HEK293 (cell line): Measurements from ENCODE around the gene ANKFN1.

ENCODE experiments used
- CTCF ChIA-PET: fragments of 350-600 bp; formaldehyde crosslinking; extraction: SDS; loops from one replicate; lab custom pipeline; 2021; ENCODE audit warnings: antibody characterized with exemption; lab: Yijun Ruan, JAX
- POLR2A ChIA-PET: fragments of 300-600 bp; formaldehyde crosslinking; extraction: SDS; loops from one replicate; lab custom pipeline; 2020; ENCODE audit warnings: antibody characterized with exemption, inconsistent platforms; lab: Yijun Ruan, JAX
- H3K27ac ChIP-seq: fragments of 200-500 bp; sonication (Bioruptor generic); 2 replicates; pipeline ENCODE4 v1.5.1; 2014; ENCODE audit warnings: low read depth, low read length, control low read depth, inconsistent platforms; ENCODE audit errors: extremely low read depth
- H3K36me3 ChIP-seq, 2 experiments: fragments of 200-500 bp in 1 of 2; sonication (Bioruptor generic) in 1 of 2; 1 replicate in 1 of 2; 2 replicates in 1 of 2; pipeline ENCODE4 v1.5.1; 2014 to 2017; ENCODE audit warnings: inconsistent platforms in 2 of 2, low read length in 2 of 2; ENCODE audit not compliant: control insufficient read depth in 2 of 2, insufficient read depth in 1 of 2
- H3K4me1 ChIP-seq: fragments of 200-500 bp; sonication (Bioruptor generic); 2 replicates; pipeline ENCODE4 v1.5.1; 2014; ENCODE audit warnings: mild to moderate bottlenecking, low read length, inconsistent platforms; ENCODE audit not compliant: control insufficient read depth, insufficient read depth
- H3K4me3 ChIP-seq: 2 replicates; pipeline ENCODE4 v1.5.1; 2011; ENCODE audit warnings: low read depth, mild to moderate bottlenecking, control low read depth, low read length, moderate library complexity
- H3K9me3 ChIP-seq: fragments of 200-500 bp; sonication (Bioruptor generic); 2 replicates; pipeline ENCODE4 v1.5.1; 2014; ENCODE audit warnings: low read depth, low read length, inconsistent platforms; ENCODE audit not compliant: control insufficient read depth, insufficient read depth
- GLI4 ChIP-seq: fragments of 450-650 bp; formaldehyde crosslinking; IDR thresholded peaks from 2 replicates; pipeline ENCODE4 v1.5.1; 2016; ENCODE audit warnings: missing biosample characterization, missing genetic modification characterization
- HOXC10 ChIP-seq: sonication (generic); formaldehyde crosslinking; IDR thresholded peaks from 2 replicates; pipeline ENCODE4 v1.8.1; 2023; ENCODE audit warnings: mild to moderate bottlenecking, missing genetic modification reagents
- MEIS1 ChIP-seq: sonication (generic); formaldehyde crosslinking; IDR thresholded peaks from 2 replicates; pipeline ENCODE4 v1.8.1; 2022; ENCODE audit warnings: missing genetic modification reagents, mild to moderate bottlenecking, borderline replicate concordance
- SCRT1 ChIP-seq: fragments of 450-650 bp; formaldehyde crosslinking; IDR thresholded peaks from 2 replicates; pipeline ENCODE4 v1.5.1; 2016; ENCODE audit warnings: missing biosample characterization, missing genetic modification characterization, borderline replicate concordance
- ZBTB48 ChIP-seq: fragments of 450-650 bp; formaldehyde crosslinking; IDR thresholded peaks from 2 replicates; pipeline ENCODE4 v1.5.1; 2016; ENCODE audit warnings: missing biosample characterization, missing genetic modification characterization
- ZFP3 ChIP-seq: fragments of 450-650 bp; formaldehyde crosslinking; IDR thresholded peaks from 2 replicates; pipeline ENCODE4 v1.5.1; 2016; ENCODE audit warnings: low read depth, missing biosample characterization, missing genetic modification characterization
- ZNF146 ChIP-seq: fragments of 450-650 bp; formaldehyde crosslinking; IDR thresholded peaks from 2 replicates; pipeline ENCODE4 v1.5.1; 2016; ENCODE audit warnings: missing biosample characterization, missing genetic modification characterization
- ZNF16 ChIP-seq: fragments of 450-650 bp; formaldehyde crosslinking; IDR thresholded peaks from 2 replicates; pipeline ENCODE4 v1.5.1; 2016; ENCODE audit warnings: low read depth, missing biosample characterization, missing genetic modification characterization
- ZNF169 ChIP-seq: fragments of 450-650 bp; formaldehyde crosslinking; IDR thresholded peaks from 2 replicates; pipeline ENCODE4 v1.5.1; 2016; ENCODE audit warnings: missing biosample characterization, missing genetic modification characterization
- ZNF211 ChIP-seq: fragments of 450-650 bp; formaldehyde crosslinking; IDR thresholded peaks from 2 replicates; pipeline ENCODE4 v1.5.1; 2016; ENCODE audit warnings: low read depth, missing biosample characterization, missing genetic modification characterization
- ZNF248 ChIP-seq: fragments of 450-650 bp; formaldehyde crosslinking; IDR thresholded peaks from 2 replicates; pipeline ENCODE4 v1.5.1; 2017; ENCODE audit warnings: missing biosample characterization, missing genetic modification characterization
- ZNF311 ChIP-seq: fragments of 450-650 bp; formaldehyde crosslinking; IDR thresholded peaks from 2 replicates; pipeline ENCODE4 v1.5.1; 2017; ENCODE audit warnings: missing biosample characterization, missing genetic modification characterization, borderline replicate concordance
- ZNF354C ChIP-seq: fragments of 450-650 bp; formaldehyde crosslinking; IDR thresholded peaks from 2 replicates; pipeline ENCODE4 v1.5.1; 2016; ENCODE audit warnings: missing biosample characterization, missing genetic modification characterization, low read depth, borderline replicate concordance
- ZNF37A ChIP-seq: fragments of 450-650 bp; IDR thresholded peaks from 2 replicates; pipeline ENCODE4 v1.5.1; 2018; ENCODE audit warnings: missing biosample characterization, missing genetic modification characterization
- ZNF426 ChIP-seq: fragments of 450-650 bp; formaldehyde crosslinking; IDR thresholded peaks from 2 replicates; pipeline ENCODE4 v1.5.1; 2017; ENCODE audit warnings: missing biosample characterization, missing genetic modification characterization, mild to moderate bottlenecking, inconsistent platforms, moderate library complexity
- ZNF433 ChIP-seq: fragments of 450-650 bp; formaldehyde crosslinking; IDR thresholded peaks from 2 replicates; pipeline ENCODE4 v1.5.1; 2016; ENCODE audit warnings: missing biosample characterization, missing genetic modification characterization, low read depth
- ZNF48 ChIP-seq: fragments of 450-650 bp; formaldehyde crosslinking; IDR thresholded peaks from 2 replicates; pipeline ENCODE4 v1.5.1; 2016; ENCODE audit warnings: missing biosample characterization, missing genetic modification characterization
- ZNF501 ChIP-seq: fragments of 450-650 bp; formaldehyde crosslinking; IDR thresholded peaks from 2 replicates; pipeline ENCODE4 v1.5.1; 2016; ENCODE audit warnings: missing biosample characterization, missing genetic modification characterization
- ZNF596 ChIP-seq: fragments of 450-650 bp; IDR thresholded peaks from 2 replicates; pipeline ENCODE4 v1.5.0; 2018; ENCODE audit warnings: missing biosample characterization, mild to moderate bottlenecking, missing genetic modification characterization, moderate library complexity
- ZNF664 ChIP-seq: fragments of 450-650 bp; formaldehyde crosslinking; IDR thresholded peaks from 2 replicates; pipeline ENCODE4 v1.5.1; 2016; ENCODE audit warnings: missing biosample characterization, missing genetic modification characterization
- ZNF677 ChIP-seq: fragments of 450-650 bp; IDR thresholded peaks from 2 replicates; pipeline ENCODE4 v1.5.0; 2018; ENCODE audit warnings: missing biosample characterization, mild to moderate bottlenecking, missing genetic modification characterization, moderate library complexity
- ZNF768 ChIP-seq: fragments of 450-650 bp; formaldehyde crosslinking; IDR thresholded peaks from 2 replicates; pipeline ENCODE4 v1.5.1; 2018; ENCODE audit warnings: missing biosample characterization, mild to moderate bottlenecking, missing genetic modification characterization
- ZSCAN23 ChIP-seq: fragments of 450-650 bp; formaldehyde crosslinking; IDR thresholded peaks from 2 replicates; pipeline ENCODE4 v1.5.1; 2016; ENCODE audit warnings: missing biosample characterization, missing genetic modification characterization
- TF ChIP-seq, protein P1 (sequence below): fragments of 450-650 bp; formaldehyde crosslinking; IDR thresholded peaks from 2 replicates; pipeline ENCODE4 v1.5.1; 2016; ENCODE audit warnings: missing biosample characterization, missing genetic modification characterization
- TF ChIP-seq, protein P2 (sequence below): fragments of 450-650 bp; formaldehyde crosslinking; IDR thresholded peaks from 2 replicates; pipeline ENCODE4 v1.5.0; 2017; ENCODE audit warnings: missing biosample characterization, missing genetic modification characterization, borderline replicate concordance
- TF ChIP-seq, protein P3 (sequence below): fragments of 450-650 bp; formaldehyde crosslinking; IDR thresholded peaks from 2 replicates; pipeline ENCODE4 v1.5.1; 2016; ENCODE audit warnings: missing biosample characterization, missing genetic modification characterization
- TF ChIP-seq, protein P4 (sequence below): fragments of 450-650 bp; formaldehyde crosslinking; IDR thresholded peaks from 2 replicates; pipeline ENCODE4 v1.5.1; 2016; ENCODE audit warnings: missing biosample characterization, missing genetic modification characterization

ANKFN1 gene

DNA sequence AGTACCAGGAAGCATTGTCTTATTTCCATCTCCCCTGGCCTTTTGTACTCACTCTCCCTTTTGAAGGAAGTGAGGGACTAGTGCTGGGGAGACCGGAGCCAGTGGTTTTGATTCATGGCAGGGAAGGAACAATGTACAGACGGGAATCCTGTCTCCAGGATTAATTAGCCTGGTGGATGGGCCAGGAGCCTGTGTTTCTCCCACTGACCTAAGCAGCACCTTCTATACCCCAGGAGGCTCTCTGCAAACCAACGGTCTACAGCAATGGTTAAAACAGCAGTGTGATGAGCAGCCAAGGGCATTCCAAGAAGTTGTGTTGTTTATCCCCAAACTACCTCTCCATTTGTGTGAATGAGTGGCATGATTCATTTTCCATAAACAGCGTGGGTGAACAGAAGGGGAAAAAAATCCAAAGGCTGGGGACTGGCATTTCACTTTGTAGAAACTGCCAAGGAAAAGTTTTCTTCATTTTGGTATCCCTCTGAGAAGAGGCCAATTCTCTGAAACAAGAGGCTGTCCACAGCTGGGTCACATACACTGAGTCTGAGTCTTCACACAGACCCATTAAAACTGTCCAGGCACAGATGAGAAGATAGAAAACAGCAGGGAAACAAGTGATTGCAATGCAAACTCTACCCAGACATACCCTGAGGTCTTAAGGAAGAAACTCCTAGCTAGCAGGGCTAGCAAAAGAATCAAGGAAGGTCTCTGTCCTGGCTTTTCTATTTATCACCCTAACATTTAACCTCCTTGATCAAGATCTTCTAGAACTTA lies 18.1 kb downstream of the ANKFN1 start (continued):
- TF ChIP-seq ZNF311, result no peak
- no peak for TF ChIP-seq SCRT1 (tag by site-specific recombination)

DNA sequence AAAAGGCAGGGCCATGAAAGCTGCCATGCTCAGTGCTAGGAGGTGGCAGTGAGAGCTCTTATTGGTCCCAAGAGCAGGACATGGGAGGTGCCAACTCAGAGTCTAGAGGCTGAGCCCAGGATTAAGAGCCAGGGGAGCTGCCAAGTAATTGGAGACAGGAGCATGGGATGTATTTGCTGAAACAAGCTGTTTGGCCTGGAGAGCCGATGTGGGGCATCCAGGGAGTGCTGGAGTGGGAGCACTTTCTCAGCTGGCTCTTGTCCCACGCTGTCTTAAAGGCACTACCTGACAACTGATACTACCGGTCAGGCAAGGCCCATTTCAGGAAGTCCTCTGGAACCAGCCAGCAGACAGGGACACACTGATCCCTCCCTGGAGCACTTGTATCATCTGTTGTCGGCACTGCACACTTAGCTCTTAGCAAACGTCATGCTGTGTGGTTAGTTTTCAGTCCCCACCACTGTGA lies 19.3 kb downstream of the ANKFN1 start:
- CTCF ChIA-PET, result interaction anchor here (0.6 to 1.5 kb wide), 3 partner anchors 45 to 246 kb away, joined by 3 to 6 read pairs (median 4); no protein-coding TSS in a partner anchor
- no peaks in the 10 kb centered on the region for H3K9me3 ChIP-seq
- TF ChIP-seq ZNF354C (no peak), ZNF248 (tag by site-specific recombination) (no peak), ZNF664 (tag by site-specific recombination) (no peak), ZSCAN23 (tag by site-specific recombination) (no peak), ZNF146 (tag by site-specific recombination) (no peak), ZNF37A (tag by site-specific recombination) (no peak), ZFP3 (tag by site-specific recombination) (no peak), ZNF16 (tag by site-specific recombination) (no peak), ZNF169 (tag by site-specific recombination) (no peak), ZNF48 (no peak), ZNF596 (tag by site-specific recombination) (no peak), ZBTB48 (no peak), ZNF426 (tag by site-specific recombination) (no peak)
- TF ChIP-seq, protein P1, sequence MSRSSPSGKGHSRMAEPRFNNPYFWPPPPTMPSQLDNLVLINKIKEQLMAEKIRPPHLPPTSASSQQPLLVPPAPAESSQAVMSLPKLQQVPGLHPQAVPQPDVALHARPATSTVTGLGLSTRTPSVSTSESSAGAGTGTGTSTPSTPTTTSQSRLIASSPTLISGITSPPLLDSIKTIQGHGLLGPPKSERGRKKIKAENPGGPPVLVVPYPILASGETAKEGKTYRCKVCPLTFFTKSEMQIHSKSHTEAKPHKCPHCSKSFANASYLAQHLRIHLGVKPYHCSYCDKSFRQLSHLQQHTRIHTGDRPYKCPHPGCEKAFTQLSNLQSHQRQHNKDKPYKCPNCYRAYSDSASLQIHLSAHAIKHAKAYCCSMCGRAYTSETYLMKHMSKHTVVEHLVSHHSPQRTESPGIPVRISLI, result no peak
- TF ChIP-seq, protein P2, sequence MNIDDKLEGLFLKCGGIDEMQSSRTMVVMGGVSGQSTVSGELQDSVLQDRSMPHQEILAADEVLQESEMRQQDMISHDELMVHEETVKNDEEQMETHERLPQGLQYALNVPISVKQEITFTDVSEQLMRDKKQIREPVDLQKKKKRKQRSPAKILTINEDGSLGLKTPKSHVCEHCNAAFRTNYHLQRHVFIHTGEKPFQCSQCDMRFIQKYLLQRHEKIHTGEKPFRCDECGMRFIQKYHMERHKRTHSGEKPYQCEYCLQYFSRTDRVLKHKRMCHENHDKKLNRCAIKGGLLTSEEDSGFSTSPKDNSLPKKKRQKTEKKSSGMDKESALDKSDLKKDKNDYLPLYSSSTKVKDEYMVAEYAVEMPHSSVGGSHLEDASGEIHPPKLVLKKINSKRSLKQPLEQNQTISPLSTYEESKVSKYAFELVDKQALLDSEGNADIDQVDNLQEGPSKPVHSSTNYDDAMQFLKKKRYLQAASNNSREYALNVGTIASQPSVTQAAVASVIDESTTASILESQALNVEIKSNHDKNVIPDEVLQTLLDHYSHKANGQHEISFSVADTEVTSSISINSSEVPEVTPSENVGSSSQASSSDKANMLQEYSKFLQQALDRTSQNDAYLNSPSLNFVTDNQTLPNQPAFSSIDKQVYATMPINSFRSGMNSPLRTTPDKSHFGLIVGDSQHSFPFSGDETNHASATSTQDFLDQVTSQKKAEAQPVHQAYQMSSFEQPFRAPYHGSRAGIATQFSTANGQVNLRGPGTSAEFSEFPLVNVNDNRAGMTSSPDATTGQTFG (tag by site-specific recombination), result no peak
- TF ChIP-seq, protein P3, sequence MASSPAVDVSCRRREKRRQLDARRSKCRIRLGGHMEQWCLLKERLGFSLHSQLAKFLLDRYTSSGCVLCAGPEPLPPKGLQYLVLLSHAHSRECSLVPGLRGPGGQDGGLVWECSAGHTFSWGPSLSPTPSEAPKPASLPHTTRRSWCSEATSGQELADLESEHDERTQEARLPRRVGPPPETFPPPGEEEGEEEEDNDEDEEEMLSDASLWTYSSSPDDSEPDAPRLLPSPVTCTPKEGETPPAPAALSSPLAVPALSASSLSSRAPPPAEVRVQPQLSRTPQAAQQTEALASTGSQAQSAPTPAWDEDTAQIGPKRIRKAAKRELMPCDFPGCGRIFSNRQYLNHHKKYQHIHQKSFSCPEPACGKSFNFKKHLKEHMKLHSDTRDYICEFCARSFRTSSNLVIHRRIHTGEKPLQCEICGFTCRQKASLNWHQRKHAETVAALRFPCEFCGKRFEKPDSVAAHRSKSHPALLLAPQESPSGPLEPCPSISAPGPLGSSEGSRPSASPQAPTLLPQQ (tag by site-specific recombination), result no peak
- TF ChIP-seq, all 188 proteins: peak for 0
- no peaks in the 10 kb centered on the region for H3K36me3 ChIP-seq
- no peak overlapping the region for H3K27ac ChIP-seq
- no peaks in the 10 kb centered on the region for H3K4me1 ChIP-seq
- POLR2A ChIA-PET, result no interaction called here
- no peak overlapping the region for H3K4me3 ChIP-seq

DNA sequence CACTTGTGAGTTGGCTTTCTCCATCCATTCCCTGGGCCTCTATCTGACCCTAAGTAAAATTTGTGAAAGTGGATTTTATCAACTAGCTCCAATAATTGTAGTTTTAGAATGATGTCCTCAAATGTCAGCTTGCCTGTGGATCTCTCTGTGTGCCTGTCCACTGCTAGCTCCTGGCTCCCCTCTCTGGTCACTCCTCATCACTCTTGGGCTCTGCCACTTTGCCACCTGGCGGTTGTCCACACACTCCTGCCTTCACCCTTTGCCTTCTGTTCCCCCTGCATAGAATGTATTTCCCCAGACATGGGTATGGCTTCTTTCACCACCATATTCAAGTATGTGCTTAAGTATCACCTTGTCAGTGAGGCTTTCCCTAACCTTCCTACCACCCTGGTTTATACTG lies 19.8 kb downstream of the ANKFN1 start:
- Histone ChIP-seq H3K9me3 (no peaks in the 10 kb centered on the region), H3K27ac (no peak overlapping the region), H3K4me1 (no peaks in the 10 kb centered on the region), H3K4me3 (no peak overlapping the region), H3K36me3 (no peaks in the 10 kb centered on the region)
- POLR2A ChIA-PET, result no interaction called here
- CTCF ChIA-PET, result interaction anchor here (0.6 to 1.5 kb wide), 3 partner anchors 46 to 246 kb away, joined by 3 to 6 read pairs (median 4); no protein-coding TSS in a partner anchor
- TF ChIP-seq ZNF433 (no peak), ZNF211 (tag by site-specific recombination) (no peak), MEIS1 (no peak), ZNF248 (tag by site-specific recombination) (no peak), ZNF501 (tag by site-specific recombination) (no peak), HOXC10 (CRISPR knock-in tag) (no peak), ZNF768 (no peak), ZNF677 (no peak), GLI4 (no peak)
- TF ChIP-seq, protein P4, sequence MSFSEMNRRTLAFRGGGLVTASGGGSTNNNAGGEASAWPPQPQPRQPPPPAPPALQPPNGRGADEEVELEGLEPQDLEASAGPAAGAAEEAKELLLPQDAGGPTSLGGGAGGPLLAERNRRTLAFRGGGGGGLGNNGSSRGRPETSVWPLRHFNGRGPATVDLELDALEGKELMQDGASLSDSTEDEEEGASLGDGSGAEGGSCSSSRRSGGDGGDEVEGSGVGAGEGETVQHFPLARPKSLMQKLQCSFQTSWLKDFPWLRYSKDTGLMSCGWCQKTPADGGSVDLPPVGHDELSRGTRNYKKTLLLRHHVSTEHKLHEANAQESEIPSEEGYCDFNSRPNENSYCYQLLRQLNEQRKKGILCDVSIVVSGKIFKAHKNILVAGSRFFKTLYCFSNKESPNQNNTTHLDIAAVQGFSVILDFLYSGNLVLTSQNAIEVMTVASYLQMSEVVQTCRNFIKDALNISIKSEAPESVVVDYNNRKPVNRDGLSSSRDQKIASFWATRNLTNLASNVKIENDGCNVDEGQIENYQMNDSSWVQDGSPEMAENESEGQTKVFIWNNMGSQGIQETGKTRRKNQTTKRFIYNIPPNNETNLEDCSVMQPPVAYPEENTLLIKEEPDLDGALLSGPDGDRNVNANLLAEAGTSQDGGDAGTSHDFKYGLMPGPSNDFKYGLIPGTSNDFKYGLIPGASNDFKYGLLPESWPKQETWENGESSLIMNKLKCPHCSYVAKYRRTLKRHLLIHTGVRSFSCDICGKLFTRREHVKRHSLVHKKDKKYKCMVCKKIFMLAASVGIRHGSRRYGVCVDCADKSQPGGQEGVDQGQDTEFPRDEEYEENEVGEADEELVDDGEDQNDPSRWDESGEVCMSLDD (tag by site-specific recombination), result no peak
